ENCODE data around the gene VPS13D.

- TF ChIP-seq EZH2phosphoT487 (IDR thresholded peaks at IDR 0.05; ENCODE audit: borderline replicate concordance, low read length) (no peak), CTCF (IDR thresholded peaks at IDR 0.05; ENCODE audit: low read depth, low read length, poor library complexity, severe bottlenecking) (no peak)
These were observed 315.2 kb downstream of the VPS13D start for GRCh38 chr1:12544992-12545391.

Data from DOHH2 (cell line).